Gastroesophageal sphincter (tissue), 3 donors: Measurements from ENCODE around the gene CD6.

Experiments used
- CTCF ChIP-seq, 4 experiments: fragments of 200-600 bp in 2 of 4; fragments of 450-650 bp in 2 of 4; sonication (generic) in 1 of 4; IDR thresholded peaks; one replicate each; pipeline ENCODE4 v1.5.1; 2017 to 2019; ENCODE audit warnings: antibody characterized with exemption in 4 of 4, mild to moderate bottlenecking in 2 of 4, moderate library complexity in 2 of 4
- EP300 ChIP-seq: sonication (generic); formaldehyde crosslinking; IDR thresholded peaks from one replicate; pipeline ENCODE4 v1.6.1; 2017; ENCODE audit warnings: antibody characterized with exemption, mild to moderate bottlenecking
- POLR2A ChIP-seq, 2 donors: fragments of 450-650 bp; IDR thresholded peaks; one replicate each; pipeline ENCODE4 v1.6.1; 2017; ENCODE audit warnings: antibody characterized with exemption in 2 of 2, mild to moderate bottlenecking in 2 of 2, moderate library complexity in 1 of 2
- POLR2AphosphoS5 ChIP-seq: sonication (generic); formaldehyde crosslinking; IDR thresholded peaks from one replicate; pipeline ENCODE4 v1.6.1; 2017; ENCODE audit warnings: antibody characterized with exemption

GRCh38 chr11:61069427-61069826, 97.9 kb downstream of the CD6 start:
- TF ChIP-seq CTCF (IDR thresholded peaks at IDR 0.05) (no peak), POLR2AphosphoS5 (no peak), POLR2A (IDR thresholded peaks at IDR 0.05) (no peak), EP300 (no peak)
